Left renal cortex interstitium (tissue), 4 donors: ENCODE measurements around the gene MCRIP1. TPM values are rescaled to one million over a fixed set of nuclear protein-coding genes. Genes with fewer than 3 reads are reported as not detected.
A peak's percentile ranks its signal among the peaks of the same experiment; 100 is the strongest.

Experiments
- DNase-seq, 4 donors: peaks; one replicate each; pipeline ENCODE4 v3.0.0-alpha.2; 2013; ENCODE audit warnings: low read depth in 4 of 4, low spot score in 2 of 4, missing footprints in 1 of 4
- polyA plus RNA-seq, 4 donors: library from polyadenylated mRNA; unstranded; fragments of 120-200 nt; gene quantifications; one replicate each; pipeline ENCODE4 v1.2.1, GENCODE V29; 2013; ENCODE audit not compliant: insufficient read length in 4 of 4

MCRIP1 gene
- 100 to 1,000 TPM in 2 of 4 donors, 10 to 100 TPM in 2; 69.8 to 134 (median 107) TPM for polyA plus RNA-seq

- peak; percentile 68 to 86 (median 85) for DNase-seq
These were observed at the start of gene MCRIP1 for GRCh38 chr17:81833160-81833920. TSS of gene MCRIP1 (minus strand) at chr17:81833291. CDS start at chr17:81824506, 8,785 bp downstream.

GRCh38 chr17:81879121-81879520 lies 46.0 kb upstream of the MCRIP1 start:
- no peak for DNase-seq

GRCh38 chr17:81878294-81878693 lies 45.2 kb upstream of the MCRIP1 start:
- DNase-seq, result no peak

GRCh38 chr17:81877569-81877968 lies 44.5 kb upstream of the MCRIP1 start:
- no peak for DNase-seq

- DNase-seq, result peak in 3 of 4 donors; percentile 68 to 79 (median 77)
These were observed 38.5 kb upstream of the MCRIP1 start for GRCh38 chr17:81871387-81872230.

GRCh38 chr17:81870981-81871386 lies 37.9 kb upstream of the MCRIP1 start, which contains the start of gene ARHGDIA:
TSS of gene ARHGDIA (minus strand) at chr17:81871337. CDS start at chr17:81869930, 1,407 bp downstream.
- no peak for DNase-seq

GRCh38 chr17:81870131-81870980 lies 37.3 kb upstream of the MCRIP1 start:
- no peak for DNase-seq

GRCh38 chr17:81869221-81870130 lies 36.4 kb upstream of the MCRIP1 start:
- no peak for DNase-seq

- DNase-seq, result no peak
These were observed 35.7 kb upstream of the MCRIP1 start for GRCh38 chr17:81868674-81869220.

- DNase-seq, result no peak
These were observed 35.0 kb upstream of the MCRIP1 start for GRCh38 chr17:81867991-81868673.

GRCh38 chr17:81867170-81867990 lies 34.3 kb upstream of the MCRIP1 start:
- no peak for DNase-seq

GRCh38 chr17:81866440-81867169 lies 33.5 kb upstream of the MCRIP1 start:
- DNase-seq, result no peak

- DNase-seq, result no peak
These were observed 32.8 kb upstream of the MCRIP1 start for GRCh38 chr17:81865733-81866439.

GRCh38 chr17:81865358-81865732 lies 32.3 kb upstream of the MCRIP1 start:
- no peak for DNase-seq

- no peak for DNase-seq
These were observed 31.0 kb upstream of the MCRIP1 start for GRCh38 chr17:81863833-81864768.
